GM18861 (cell line): Measurements from ENCODE around the gene DRD5.
"Not testable (repeated sequence)": the region's sequence is repeated elsewhere in the genome, so short reads cannot be mapped to it uniquely, and the experiment has no call there.

Experiments used
- ATAC-seq: cut with Tn5 transposase; IDR thresholded peaks from one replicate; pipeline ENCODE4 v1.9.1; 2021; ENCODE audit not compliant: unreplicated experiment

Gene DRD5

GRCh38 chr4:9781343-9782135 is at the start of gene DRD5:
Gene DRD5, plus strand, starts transcription at chr4:9781634. Its CDS starts 396 bp downstream, at chr4:9782030.
- ATAC-seq, result no peak

- not testable (repeated sequence) for ATAC-seq
These were observed 49.2 kb upstream of the DRD5 start for GRCh38 chr4:9732256-9732655.

- ATAC-seq, result no peak
These were observed 45.9 kb upstream of the DRD5 start for GRCh38 chr4:9735515-9735914.

DNA sequence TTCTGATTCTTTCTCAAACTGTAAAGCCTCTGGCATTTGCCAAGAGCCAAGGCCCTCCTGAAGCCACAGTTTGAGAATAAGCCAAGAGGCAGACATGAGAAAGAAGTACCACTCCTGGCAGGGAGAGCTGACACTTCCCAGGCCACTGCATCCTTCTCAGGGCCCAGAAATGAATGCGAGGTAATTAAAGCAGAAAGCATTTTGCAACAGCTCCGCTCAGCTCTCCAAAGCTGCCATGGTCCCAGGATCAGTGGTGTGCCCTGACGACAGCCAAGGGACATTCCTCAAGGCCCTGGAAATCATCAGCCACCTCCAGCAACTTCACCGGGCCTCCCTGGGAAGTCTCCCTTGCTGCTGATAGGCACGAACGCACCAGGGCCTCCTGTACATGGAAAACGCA is 44.2 kb upstream of the DRD5 start:
- ATAC-seq, result not testable (repeated sequence)

GRCh38 chr4:9743789-9744188 is 37.6 kb upstream of the DRD5 start:
- not testable (repeated sequence) for ATAC-seq

DNA sequence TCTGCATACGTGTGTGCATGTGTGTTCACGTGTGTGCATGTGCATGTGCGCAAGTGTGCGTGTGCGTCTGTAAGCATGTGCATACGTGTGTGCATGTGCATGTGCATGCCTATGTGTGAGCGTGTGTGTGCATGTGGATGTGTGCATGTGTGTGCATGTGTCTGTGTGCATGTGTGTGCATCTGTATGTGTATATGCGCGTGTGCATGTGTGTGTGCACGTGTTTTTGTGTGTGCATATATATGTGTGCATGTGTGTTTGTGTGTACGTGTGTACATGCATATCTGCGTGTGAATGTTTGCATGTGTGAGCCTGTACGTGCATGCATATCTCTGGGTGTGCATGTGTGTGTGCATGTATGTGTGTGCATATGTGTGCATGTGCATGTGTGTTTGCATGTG is 35.7 kb upstream of the DRD5 start:
- ATAC-seq, result no peak

DNA sequence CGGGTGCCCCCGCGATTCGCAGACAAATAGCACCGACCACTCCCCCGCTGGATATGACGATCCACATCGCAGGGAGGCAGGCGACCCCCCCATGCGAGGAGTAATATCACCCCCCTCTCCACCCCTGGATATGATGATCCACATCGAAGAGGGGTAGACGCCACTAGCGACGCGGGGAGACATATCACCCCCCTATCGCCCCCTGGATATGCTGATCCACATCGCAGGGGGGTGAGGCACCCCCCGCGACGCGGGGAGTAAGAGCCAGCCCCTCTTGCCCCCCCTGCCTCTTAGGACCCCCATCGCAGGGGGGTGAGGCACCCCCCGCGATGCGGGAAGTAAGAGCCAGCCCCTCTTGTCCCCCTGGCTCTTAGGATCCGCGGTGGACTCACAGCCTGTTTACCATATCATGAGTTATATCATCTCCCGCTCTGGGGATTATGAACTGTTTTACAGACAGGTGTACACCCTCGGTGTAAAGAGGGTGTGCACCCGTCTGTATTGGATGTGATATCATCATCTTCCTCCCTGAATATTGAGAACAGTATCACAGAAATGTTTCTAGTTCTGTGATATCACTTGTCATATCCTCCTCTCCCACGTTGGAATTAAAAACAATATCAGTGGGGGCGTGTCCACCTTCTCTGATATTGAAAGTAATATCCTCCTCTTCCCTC is 22.7 kb upstream of the DRD5 start:
- no peak for ATAC-seq

DNA sequence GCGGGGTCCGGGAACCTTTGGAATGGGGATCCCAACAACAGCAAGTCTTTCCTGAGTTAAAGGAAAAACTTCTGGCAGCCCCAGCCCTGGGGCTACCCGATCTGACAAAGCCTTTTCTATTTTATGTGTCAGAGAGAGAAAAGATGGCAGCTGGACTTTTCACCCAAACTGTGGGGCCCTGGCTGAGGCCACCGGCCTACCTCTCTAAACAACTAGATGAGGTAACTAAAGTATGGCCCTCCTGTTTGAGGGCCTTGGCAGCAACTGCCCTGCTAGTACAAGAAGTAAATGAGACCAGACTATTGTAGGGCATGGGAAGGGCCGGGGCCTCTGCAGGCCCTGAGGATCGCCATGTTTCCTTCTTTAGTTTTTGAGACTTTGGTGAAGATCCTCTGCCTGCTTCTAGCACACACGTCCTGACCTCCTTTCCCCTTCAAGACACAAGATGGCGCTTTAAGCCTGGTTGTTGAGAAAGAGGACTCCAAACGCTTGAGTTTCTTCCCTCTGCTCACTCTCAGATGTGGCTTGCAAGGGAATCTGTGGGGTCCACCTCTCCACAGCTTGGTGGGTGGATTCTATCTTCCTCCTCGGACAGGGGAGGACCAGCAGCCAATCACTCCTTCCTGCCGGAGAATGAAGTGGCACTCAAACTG is 18.5 kb upstream of the DRD5 start:
- ATAC-seq, result no peak

DNA sequence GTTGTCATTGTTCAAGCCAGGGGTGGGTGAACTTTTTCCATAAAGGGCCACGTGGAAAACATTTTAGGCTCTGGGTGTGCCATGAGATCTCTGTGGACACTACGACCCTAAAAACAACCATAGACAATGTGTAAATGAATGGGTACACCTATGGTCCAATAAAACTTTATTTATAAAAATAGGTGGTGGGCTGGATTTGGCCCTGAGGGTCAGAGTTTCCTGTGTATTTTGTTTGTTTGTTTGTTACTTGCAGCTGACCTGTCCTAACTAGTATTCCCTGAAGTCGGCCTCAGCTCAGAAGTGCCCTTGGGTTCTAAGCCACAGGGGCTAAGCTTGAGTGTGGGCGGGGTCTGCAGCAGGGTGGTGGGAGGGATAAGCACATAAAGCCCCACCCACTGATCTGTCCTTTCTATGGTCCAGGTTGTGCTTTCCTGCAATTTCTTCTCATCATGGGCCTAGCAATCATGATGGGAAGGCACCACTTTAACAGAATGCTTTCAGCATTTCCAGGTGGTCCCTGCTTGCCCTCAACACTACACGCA is 17.2 kb upstream of the DRD5 start:
- no peak for ATAC-seq

DNA sequence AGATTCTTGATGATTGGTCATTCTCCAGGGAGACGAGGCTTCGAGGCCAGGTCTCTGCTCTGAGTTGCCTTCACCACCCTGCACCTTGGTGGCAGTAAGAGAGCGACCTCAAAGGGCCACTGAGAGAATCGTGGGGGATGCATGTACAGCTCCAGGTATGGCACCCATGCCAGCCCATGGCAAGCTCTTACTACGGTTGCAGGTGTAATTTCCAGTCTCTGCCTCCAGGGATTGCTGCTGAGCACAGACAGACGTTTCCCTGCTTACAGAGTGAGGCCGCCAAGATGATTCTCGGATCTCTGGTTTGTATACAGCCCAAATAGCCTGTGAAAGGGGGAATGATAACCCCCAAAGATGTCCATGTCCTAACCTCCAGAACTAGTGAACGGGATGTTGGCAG is 16.3 kb upstream of the DRD5 start:
- no peak for ATAC-seq

DNA sequence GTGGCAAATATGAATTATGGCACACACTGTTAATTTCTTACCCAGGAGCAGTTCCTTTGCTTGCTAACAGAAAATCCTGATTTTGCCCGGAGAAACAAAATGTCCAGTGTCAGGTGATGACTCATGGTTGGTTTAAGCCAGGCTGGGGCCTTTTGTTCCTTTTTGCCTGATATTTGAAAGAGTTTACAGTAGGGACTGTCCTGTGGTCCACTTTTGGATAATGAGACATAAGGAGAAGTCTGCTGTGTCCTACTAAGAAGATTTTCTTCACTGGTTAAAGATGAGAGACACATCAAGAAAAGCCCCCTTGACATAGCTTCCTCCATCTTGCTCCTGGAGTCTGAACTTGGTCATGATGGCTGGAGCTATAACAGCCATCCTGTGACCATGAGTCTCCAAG is 12.1 kb upstream of the DRD5 start:
- ATAC-seq, result no peak

DNA sequence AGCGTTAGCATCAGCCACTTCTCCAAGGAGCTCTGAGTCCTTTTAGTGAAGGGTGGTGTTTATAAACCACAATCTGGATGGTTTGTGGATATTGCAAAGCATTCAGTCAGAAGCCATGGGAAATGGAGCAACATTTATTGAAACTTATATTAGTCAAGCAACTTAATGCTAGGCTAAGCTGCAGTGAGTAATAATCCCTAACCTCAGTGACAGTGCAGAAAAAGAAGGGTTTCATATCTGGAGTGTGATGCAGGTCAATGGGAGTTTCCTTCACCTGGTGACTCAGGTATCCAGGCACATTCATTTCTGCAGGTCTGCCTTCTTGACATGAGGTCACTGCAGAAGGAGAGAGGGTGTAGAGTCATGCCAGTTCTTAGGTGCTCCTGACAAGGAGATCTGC is 10.4 kb upstream of the DRD5 start:
- ATAC-seq, result no peak

DNA sequence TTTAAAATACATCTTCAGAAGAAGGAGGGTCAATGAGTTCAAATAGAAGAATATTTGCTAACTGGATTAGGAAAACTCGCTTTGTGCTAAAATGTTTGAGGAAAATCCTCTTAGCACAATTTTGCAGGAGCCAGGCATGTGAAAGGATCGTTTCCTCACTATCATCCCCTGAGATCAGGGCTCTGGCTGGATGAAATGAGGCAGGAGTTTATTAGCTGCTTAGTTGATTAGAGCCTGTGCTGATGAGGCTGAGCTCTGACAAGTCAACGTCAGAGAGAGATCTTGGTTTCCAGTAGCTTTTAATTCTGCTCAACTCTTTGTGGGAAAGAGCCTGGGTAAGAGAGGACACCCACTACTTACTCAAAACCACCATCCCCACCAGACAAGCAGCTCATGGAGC is 8.0 kb upstream of the DRD5 start:
- no peak for ATAC-seq

GRCh38 chr4:9782136-9782436 is 652 bp downstream of the DRD5 start:
- no peak for ATAC-seq

DNA sequence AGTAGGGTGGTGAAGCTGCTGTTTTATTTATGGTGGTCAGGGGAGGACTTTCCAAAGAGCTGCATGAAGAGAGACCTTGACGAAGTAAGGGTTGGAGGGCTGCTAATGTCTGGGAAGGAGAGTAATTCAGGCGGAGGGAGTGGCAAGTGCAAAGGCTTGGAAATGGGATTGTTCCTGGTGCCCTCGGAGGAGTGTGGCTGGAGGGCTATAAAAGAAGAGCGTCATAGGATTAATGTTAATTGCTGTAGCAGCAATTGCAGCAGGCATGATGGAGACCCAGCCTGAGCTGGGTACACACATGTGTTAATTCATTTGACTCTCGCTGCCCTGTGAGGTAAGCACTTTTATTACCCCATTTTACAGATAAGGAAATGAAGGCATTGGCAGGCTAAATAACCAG is 4.5 kb downstream of the DRD5 start:
- ATAC-seq, result not testable (repeated sequence)

DNA sequence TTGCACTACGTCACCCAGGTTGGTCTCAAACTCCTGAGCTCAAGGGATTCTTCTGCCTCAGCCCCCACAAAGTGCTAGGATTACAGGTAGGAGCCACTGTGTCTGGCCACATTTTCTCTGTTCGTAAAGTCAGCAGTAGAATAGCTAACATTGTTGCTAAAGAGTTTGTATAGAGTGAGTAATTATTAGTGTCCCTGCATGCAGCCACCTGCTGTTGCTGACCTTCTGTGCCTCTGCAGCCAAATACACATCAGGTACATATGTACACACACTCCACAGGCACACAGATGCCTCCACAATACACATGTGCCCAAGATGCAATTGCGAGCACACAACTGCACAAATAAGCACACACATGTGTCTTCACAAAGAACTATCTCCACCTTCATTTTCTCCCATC is 10.9 kb downstream of the DRD5 start:
- no peak for ATAC-seq

DNA sequence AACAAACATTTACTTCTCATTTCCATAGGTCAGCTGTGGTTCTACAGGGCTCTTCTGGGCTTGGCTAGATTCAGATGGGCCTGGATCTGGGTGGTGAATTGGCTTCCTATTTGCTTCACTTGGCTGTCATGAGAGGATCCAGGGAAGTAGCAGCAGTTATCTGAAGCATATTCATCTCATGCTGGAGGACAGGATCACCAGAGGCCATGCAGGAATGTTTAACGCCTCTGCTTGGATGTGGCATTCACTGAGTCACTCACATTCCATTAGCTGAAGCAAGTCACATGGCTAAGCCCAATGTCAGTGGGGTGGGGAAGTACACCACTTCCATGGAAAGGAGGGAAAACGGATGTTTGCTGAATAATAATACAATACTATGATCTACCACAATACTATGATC is 15.2 kb downstream of the DRD5 start:
- ATAC-seq, result not testable (repeated sequence)

DNA sequence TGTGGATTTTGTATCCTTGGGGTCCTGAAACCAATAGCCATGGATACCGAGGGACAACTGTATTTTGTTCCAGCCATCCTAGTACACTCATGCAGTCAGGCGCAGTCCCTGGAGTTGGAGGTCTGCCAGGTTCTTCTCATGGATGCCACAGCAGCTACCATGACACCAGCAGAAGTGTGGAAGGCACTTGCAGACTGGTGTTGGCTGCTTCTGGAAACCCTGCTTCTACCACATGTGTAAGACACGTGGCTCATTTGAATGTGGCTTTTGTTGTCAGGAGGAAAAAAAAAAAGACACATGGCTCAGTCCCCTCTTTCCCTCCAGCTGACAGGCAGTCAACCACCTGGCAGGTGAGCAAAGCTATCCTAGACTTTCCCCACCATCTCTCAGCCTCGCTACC is 19.4 kb downstream of the DRD5 start:
- no peak for ATAC-seq

DNA sequence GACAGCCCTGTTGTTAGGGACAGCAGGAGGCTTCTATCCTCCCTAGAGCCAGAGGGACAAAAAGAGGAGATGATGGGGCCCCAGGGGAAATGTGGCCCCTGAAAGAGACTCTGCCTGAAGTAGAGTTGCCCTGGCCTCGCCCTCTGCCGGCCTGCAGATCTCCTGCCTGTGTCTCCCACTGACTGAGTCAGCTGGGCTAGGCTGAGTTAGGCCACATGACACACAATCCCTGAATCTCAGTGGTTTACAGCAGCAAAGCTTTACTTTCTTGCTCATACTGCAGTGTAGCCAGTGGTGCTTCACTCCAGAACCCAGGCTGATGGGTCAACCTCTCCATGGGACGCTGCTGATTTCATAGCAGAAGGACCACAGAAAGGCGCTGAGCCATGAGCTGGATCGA is 23.5 kb downstream of the DRD5 start:
- ATAC-seq, result no peak

DNA sequence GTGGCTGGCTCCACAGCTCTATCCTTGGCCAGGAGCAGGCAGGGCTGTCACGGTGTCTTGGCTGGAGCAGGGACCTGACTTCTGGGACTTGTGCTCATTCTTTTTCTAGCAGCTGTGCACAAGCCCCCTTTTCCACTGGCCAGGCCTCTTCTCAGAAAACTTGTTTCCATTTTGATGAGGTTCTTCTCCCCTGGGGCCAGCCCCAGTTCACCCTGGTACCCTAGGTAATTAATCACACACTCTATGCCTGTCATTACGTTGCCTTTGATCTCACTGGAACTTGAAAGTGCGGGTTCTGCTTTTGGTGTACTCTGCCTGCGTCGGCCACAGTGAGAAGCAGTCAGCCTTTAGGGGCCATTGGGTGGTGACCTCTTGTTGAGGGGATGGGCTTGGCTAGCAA is 26.6 kb downstream of the DRD5 start:
- no peak for ATAC-seq

GRCh38 chr4:9811806-9812205 is 30.4 kb downstream of the DRD5 start:
- no peak for ATAC-seq
